ENCODE results near the gene FGF4. TPM values are rescaled to one million over a fixed set of nuclear protein-coding genes. Genes with fewer than 3 reads are reported as not detected.

FGF4 gene
- total RNA-seq, 2 donors from 2014 or later, result 0.27 to 3.5 TPM

GRCh38 chr11:69816671-69817070 is 41.5 kb upstream of the FGF4 start:
- Mint-ChIP-seq H3K36me3 (ENCODE audit: low read depth) (no peaks in the 10 kb centered on the region), H3K4me1 (no peaks in the 10 kb centered on the region), H3K9me3 (no peaks in the 10 kb centered on the region), H3K27ac (no peak overlapping the region), H3K4me3 (no peak overlapping the region), H3K27me3 (ENCODE audit: insufficient read depth) (peaks cover 84% of the 10 kb centered on the region)
- H3K9me3 ChIP-seq (ENCODE audit: control insufficient read depth, low read length), result no peaks in the 10 kb centered on the region
- peaks cover 85% of the 10 kb centered on the region for H3K27me3 ChIP-seq (ENCODE audit: control insufficient read depth, insufficient read depth, low read length, poor library complexity, severe bottlenecking)
- no peak overlapping the region for H3K4me3 ChIP-seq (ENCODE audit: low read length)
- H3K36me3 ChIP-seq (ENCODE audit: control insufficient read depth, insufficient read depth, low read length), result no peaks in the 10 kb centered on the region
- WGBS, 2 experiments (ENCODE audit: insufficient coverage in 1 of 2, insufficient read length in 1 of 2), result 52 to 56% methylated on average over 10 to 12 of the region's 12 CpGs
- peaks cover 3% of the 10 kb centered on the region for H3K4me1 ChIP-seq (ENCODE audit: control insufficient read depth, insufficient read depth, low read length)
- no peak overlapping the region for H3K27ac ChIP-seq (ENCODE audit: low read depth, low read length)
- no peak for TF ChIP-seq CTCF (conservative IDR thresholded peaks at IDR 0.05)
- no peak for DNase-seq
- H3K9ac ChIP-seq (ENCODE audit: extremely low read depth, low read length, poor library complexity, severe bottlenecking), result no peak overlapping the region

- DNase-seq, result no peak
Measured at GRCh38 chr11:69815973-69816372, 40.8 kb upstream of the FGF4 start.

GRCh38 chr11:69814902-69815301 is 39.8 kb upstream of the FGF4 start:
- Histone ChIP-seq H3K36me3 (ENCODE audit: control insufficient read depth, insufficient read depth, low read length) (no peaks in the 10 kb centered on the region), H3K27ac (ENCODE audit: low read depth, low read length) (no peak overlapping the region), H3K4me1 (ENCODE audit: control insufficient read depth, insufficient read depth, low read length) (peaks cover 3% of the 10 kb centered on the region), H3K9me3 (ENCODE audit: control insufficient read depth, low read length) (no peaks in the 10 kb centered on the region), H3K4me3 (ENCODE audit: low read length) (no peak overlapping the region), H3K9ac (ENCODE audit: extremely low read depth, low read length, poor library complexity, severe bottlenecking) (no peak overlapping the region), H3K27me3 (ENCODE audit: control insufficient read depth, insufficient read depth, low read length, poor library complexity, severe bottlenecking) (peaks cover 67% of the 10 kb centered on the region)
- TF ChIP-seq CTCF (conservative IDR thresholded peaks at IDR 0.05), result no peak
- DNase-seq, result no peak
- H3K4me3 Mint-ChIP-seq, result no peak overlapping the region
- H3K27ac Mint-ChIP-seq, result no peak overlapping the region
- no peaks in the 10 kb centered on the region for H3K9me3 Mint-ChIP-seq
- peaks cover 70% of the 10 kb centered on the region for H3K27me3 Mint-ChIP-seq (ENCODE audit: insufficient read depth)
- no peaks in the 10 kb centered on the region for H3K4me1 Mint-ChIP-seq
- no peaks in the 10 kb centered on the region for H3K36me3 Mint-ChIP-seq (ENCODE audit: low read depth)

More at GRCh38 chr11:69815973-69816372, 40.8 kb upstream of the FGF4 start:
- Histone ChIP-seq H3K36me3 (ENCODE audit: control insufficient read depth, insufficient read depth, low read length) (no peaks in the 10 kb centered on the region), H3K27me3 (ENCODE audit: control insufficient read depth, insufficient read depth, low read length, poor library complexity, severe bottlenecking) (peaks cover 78% of the 10 kb centered on the region), H3K27ac (ENCODE audit: low read depth, low read length) (no peak overlapping the region), H3K9ac (ENCODE audit: extremely low read depth, low read length, poor library complexity, severe bottlenecking) (no peak overlapping the region), H3K4me1 (ENCODE audit: control insufficient read depth, insufficient read depth, low read length) (peaks cover 3% of the 10 kb centered on the region), H3K4me3 (ENCODE audit: low read length) (no peak overlapping the region), H3K9me3 (ENCODE audit: control insufficient read depth, low read length) (no peaks in the 10 kb centered on the region)
- Mint-ChIP-seq H3K36me3 (ENCODE audit: low read depth) (no peaks in the 10 kb centered on the region), H3K27ac (no peak overlapping the region), H3K4me3 (no peak overlapping the region), H3K4me1 (no peaks in the 10 kb centered on the region), H3K27me3 (ENCODE audit: insufficient read depth) (peaks cover 80% of the 10 kb centered on the region), H3K9me3 (no peaks in the 10 kb centered on the region)
- 86 to 91% methylated on average over 11 to 13 of the region's 13 CpGs for WGBS, 2 experiments (ENCODE audit: insufficient coverage in 1 of 2, insufficient read length in 1 of 2)
- TF ChIP-seq CTCF (conservative IDR thresholded peaks at IDR 0.05), result no peak
